Measurements from ENCODE around the gene ITPR1. TPM values are rescaled to one million over a fixed set of nuclear protein-coding genes. Genes with fewer than 3 reads are reported as not detected.
A peak's percentile ranks its signal among the peaks of the same experiment; 100 is the strongest.

The ITPR1 gene
- total RNA-seq, 4 donors from 2014 or later = 15.3 to 50.2 (median 28.7) TPM

DNA sequence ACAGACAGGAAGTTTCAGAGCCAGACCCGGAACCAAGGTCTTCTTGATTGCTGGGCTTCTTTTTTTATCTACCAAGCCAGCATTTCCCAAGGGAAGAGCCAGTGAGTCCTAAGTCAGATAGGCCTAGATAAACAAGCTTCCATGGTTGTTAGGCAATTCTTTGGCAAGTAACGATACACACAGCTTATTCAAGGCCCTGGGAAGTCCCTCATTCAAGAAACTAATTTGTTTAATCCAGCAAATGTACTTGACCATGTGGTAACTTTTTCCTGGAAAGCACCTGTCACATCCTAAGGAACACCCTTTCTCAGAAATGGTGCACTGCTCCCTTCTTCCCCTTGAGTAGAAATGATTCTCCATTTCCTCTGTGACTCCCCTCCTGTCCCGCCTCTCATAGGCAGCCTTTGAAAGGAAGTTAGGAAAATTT, 209.9 kb downstream of the ITPR1 start:
- 70 to 72% methylated on average over 2 to 3 of the region's 3 CpGs for WGBS, 2 donors (ENCODE audit: low coverage in 1 of 2)
- Histone ChIP-seq H3K4me3 (no peak overlapping the region), H3K27ac (no peak overlapping the region), H3K4me1 (no peaks in the 10 kb centered on the region), H3K9me3 (no peaks in the 10 kb centered on the region), H3K27me3 (no peaks in the 10 kb centered on the region), H3K36me3 (no peaks in the 10 kb centered on the region)
- in situ Hi-C loops (cut with MboI; ENCODE audit: low pct_ligation_motif_present in 1 of 4, low pct_unique_long_range_greater_than_20kb in 1 of 4, low sequenced_read_pairs in 3 of 4) = loop anchor here in 1 of 4 donors (25.0 kb wide), 1 partner anchor 359 kb away; no protein-coding TSS in a partner anchor
- TF ChIP-seq POLR2A (IDR thresholded peaks at IDR 0.05) = no peak
- no peak for TF ChIP-seq EP300 (IDR thresholded peaks at IDR 0.05; ENCODE audit: low read depth)
- TF ChIP-seq POLR2AphosphoS5 (IDR thresholded peaks at IDR 0.05) = peak in 2 of 3 donors; percentile 26 to 51
- TF ChIP-seq, protein P1, sequence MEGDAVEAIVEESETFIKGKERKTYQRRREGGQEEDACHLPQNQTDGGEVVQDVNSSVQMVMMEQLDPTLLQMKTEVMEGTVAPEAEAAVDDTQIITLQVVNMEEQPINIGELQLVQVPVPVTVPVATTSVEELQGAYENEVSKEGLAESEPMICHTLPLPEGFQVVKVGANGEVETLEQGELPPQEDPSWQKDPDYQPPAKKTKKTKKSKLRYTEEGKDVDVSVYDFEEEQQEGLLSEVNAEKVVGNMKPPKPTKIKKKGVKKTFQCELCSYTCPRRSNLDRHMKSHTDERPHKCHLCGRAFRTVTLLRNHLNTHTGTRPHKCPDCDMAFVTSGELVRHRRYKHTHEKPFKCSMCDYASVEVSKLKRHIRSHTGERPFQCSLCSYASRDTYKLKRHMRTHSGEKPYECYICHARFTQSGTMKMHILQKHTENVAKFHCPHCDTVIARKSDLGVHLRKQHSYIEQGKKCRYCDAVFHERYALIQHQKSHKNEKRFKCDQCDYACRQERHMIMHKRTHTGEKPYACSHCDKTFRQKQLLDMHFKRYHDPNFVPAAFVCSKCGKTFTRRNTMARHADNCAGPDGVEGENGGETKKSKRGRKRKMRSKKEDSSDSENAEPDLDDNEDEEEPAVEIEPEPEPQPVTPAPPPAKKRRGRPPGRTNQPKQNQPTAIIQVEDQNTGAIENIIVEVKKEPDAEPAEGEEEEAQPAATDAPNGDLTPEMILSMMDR (IDR thresholded peaks at IDR 0.05) = no peak
- intact Hi-C loops (cut with DNase I; ENCODE audit: low total_unique reads) = no loop called here
- DNase-seq = no peak

DNA sequence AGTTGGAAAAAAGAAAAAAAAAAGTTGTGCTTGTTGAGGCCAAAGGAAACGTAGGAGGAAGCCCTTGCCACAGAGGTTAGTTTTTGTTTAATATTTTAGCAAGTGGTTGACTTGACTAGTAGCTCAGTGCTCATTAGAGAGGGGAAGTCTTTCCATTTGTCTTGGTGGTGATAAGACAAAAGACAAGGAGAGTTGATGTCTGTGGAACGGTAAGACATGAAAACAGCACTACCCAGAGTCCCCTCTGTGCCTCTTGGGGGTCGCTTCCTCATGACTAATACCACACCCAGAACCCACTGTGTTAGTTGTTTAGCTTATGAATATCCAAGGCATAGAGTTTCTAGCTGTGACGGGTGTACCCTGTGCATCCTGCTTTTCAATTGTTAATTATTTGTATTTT, 211.4 kb downstream of the ITPR1 start:
- intact Hi-C loops (cut with DNase I; ENCODE audit: low total_unique reads) = no loop called here
- WGBS, 2 donors (ENCODE audit: low coverage in 1 of 2) = 75 to 88% methylated on average over 4 of the region's 4 CpGs
- Histone ChIP-seq H3K9me3 (no peaks in the 10 kb centered on the region), H3K27me3 (no peaks in the 10 kb centered on the region), H3K36me3 (no peaks in the 10 kb centered on the region), H3K27ac (no peak overlapping the region), H3K4me3 (no peak overlapping the region), H3K4me1 (no peaks in the 10 kb centered on the region)
- in situ Hi-C loops (cut with MboI; ENCODE audit: low pct_ligation_motif_present in 1 of 4, low pct_unique_long_range_greater_than_20kb in 1 of 4, low sequenced_read_pairs in 3 of 4) = loop anchor here in 1 of 4 donors (25.0 kb wide), 1 partner anchor 358 kb away; no protein-coding TSS in a partner anchor
- DNase-seq = no peak
- TF ChIP-seq, protein P1 (IDR thresholded peaks at IDR 0.05) = no peak
- TF ChIP-seq EP300 (IDR thresholded peaks at IDR 0.05; ENCODE audit: low read depth) (no peak), POLR2A (IDR thresholded peaks at IDR 0.05) (no peak), POLR2AphosphoS5 (IDR thresholded peaks at IDR 0.05) (no peak)

DNA sequence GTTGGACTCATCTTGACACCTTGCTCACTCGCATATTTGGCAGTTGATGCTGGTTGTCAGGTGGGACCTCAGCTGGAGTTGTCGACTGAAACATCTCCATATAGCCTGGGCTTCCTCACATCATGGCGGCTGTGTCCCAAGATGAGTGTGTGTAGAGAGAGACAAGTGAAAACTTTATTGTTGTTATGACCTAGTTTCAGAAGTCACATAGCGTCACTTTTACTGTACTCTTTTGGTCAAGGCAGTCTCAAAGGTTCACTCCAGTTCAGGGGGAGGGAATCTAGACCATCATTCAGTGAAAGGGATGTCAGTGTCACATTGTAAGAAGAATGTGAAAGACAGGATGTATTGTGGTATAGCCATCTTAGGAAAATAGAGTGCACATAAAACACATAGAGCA, 214.2 kb downstream of the ITPR1 start:
- intact Hi-C loops (cut with DNase I; ENCODE audit: low total_unique reads) (no loop called here), in situ Hi-C loops (cut with MboI; ENCODE audit: low pct_ligation_motif_present in 1 of 4, low pct_unique_long_range_greater_than_20kb in 1 of 4, low sequenced_read_pairs in 3 of 4) (loop anchor here in 1 of 4 donors (25.0 kb wide), 1 partner anchor 355 kb away; no protein-coding TSS in a partner anchor)
- no peak for TF ChIP-seq POLR2A (IDR thresholded peaks at IDR 0.05)
- TF ChIP-seq EP300 (IDR thresholded peaks at IDR 0.05; ENCODE audit: low read depth) = no peak
- no peak for TF ChIP-seq POLR2AphosphoS5 (IDR thresholded peaks at IDR 0.05)
- Histone ChIP-seq H3K4me1 (peaks cover 4 to 10% (median 8%) of the 10 kb centered on the region in 4 donors), H3K27ac (no peak overlapping the region), H3K9me3 (no peaks in the 10 kb centered on the region), H3K27me3 (no peaks in the 10 kb centered on the region), H3K36me3 (no peaks in the 10 kb centered on the region), H3K4me3 (no peak overlapping the region)
- WGBS, 2 donors (ENCODE audit: low coverage in 1 of 2) = 98% methylated on average over 4 of the region's 4 CpGs; no CpG with 5 or more reads in 1 of the 2 donors
- no peak for DNase-seq

DNA sequence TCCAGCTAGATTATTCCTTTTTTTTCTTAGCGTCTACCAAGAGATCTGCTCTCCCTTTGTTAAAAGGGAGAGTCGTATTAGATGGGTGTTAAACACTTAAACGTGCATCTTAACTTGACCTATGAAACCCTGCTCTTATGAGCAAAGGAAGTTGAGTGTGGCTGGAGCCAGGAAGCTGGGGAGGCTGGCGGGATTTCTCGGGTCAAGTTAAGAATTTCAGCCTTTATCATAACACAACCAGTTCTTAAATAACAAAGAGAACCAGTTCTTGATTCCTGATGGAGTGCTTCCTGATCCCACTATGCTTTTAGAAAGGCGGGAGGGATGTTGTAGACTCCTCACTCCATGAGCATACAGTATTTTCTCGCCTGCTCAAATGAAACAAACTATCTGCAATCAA, 215.1 kb downstream of the ITPR1 start:
- no peak for DNase-seq
- Histone ChIP-seq H3K27me3 (no peaks in the 10 kb centered on the region), H3K27ac (no peak overlapping the region), H3K36me3 (no peaks in the 10 kb centered on the region), H3K4me3 (no peak overlapping the region), H3K4me1 (peaks cover 4 to 10% (median 8%) of the 10 kb centered on the region in 4 donors), H3K9me3 (no peaks in the 10 kb centered on the region)
- TF ChIP-seq POLR2AphosphoS5 (IDR thresholded peaks at IDR 0.05) (no peak), EP300 (IDR thresholded peaks at IDR 0.05; ENCODE audit: low read depth) (no peak), POLR2A (IDR thresholded peaks at IDR 0.05) (no peak)
- TF ChIP-seq, protein P1 (IDR thresholded peaks at IDR 0.05) = no peak
- intact Hi-C loops (cut with DNase I; ENCODE audit: low total_unique reads) = no loop called here
- in situ Hi-C loops (cut with MboI; ENCODE audit: low pct_ligation_motif_present in 1 of 4, low pct_unique_long_range_greater_than_20kb in 1 of 4, low sequenced_read_pairs in 3 of 4) = loop anchor here in 1 of 4 donors (25.0 kb wide), 1 partner anchor 354 kb away; no protein-coding TSS in a partner anchor
- WGBS, 2 donors (ENCODE audit: low coverage in 1 of 2) = 60 to 64% methylated on average over 5 to 7 of the region's 7 CpGs
